ENCODE results near the gene SLF2. TPM values are rescaled to one million over a fixed set of nuclear protein-coding genes. Genes with fewer than 3 reads are reported as not detected.

The SLF2 gene
- total RNA-seq, 4 donors from 2014 or later, result 9.2 to 23.0 (median 20.1) TPM

DNA sequence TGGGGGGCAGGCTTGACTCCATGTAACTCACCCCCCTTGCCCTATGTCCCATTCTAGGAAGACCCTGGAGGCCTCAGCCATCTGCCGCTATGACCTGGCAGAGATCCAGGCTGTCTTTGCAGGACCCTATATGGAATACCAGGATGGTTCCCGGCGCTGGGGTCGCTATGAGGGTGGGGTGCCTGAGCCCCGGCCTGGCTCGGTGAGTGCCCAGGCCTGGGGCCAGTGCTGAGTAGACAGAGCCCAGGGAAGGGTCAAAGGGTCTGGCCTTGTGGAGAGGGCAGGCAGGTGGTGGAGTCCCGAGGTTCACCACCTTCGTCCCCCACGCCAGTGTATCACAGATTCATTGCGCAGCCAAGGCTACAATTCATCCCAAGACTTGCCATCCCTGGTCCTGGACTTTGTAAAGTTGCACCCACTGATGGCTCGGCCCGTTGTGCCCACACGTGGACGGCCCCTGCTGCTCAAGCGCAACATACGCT is 67.1 kb downstream of the SLF2 start:
- H3K9me3 ChIP-seq, result no peaks in the 10 kb centered on the region
- no peak for TF ChIP-seq POLR2A (IDR thresholded peaks at IDR 0.05)
- TF ChIP-seq, protein P1, sequence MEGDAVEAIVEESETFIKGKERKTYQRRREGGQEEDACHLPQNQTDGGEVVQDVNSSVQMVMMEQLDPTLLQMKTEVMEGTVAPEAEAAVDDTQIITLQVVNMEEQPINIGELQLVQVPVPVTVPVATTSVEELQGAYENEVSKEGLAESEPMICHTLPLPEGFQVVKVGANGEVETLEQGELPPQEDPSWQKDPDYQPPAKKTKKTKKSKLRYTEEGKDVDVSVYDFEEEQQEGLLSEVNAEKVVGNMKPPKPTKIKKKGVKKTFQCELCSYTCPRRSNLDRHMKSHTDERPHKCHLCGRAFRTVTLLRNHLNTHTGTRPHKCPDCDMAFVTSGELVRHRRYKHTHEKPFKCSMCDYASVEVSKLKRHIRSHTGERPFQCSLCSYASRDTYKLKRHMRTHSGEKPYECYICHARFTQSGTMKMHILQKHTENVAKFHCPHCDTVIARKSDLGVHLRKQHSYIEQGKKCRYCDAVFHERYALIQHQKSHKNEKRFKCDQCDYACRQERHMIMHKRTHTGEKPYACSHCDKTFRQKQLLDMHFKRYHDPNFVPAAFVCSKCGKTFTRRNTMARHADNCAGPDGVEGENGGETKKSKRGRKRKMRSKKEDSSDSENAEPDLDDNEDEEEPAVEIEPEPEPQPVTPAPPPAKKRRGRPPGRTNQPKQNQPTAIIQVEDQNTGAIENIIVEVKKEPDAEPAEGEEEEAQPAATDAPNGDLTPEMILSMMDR (IDR thresholded peaks at IDR 0.05 in 4 of 5, conservative IDR thresholded peaks at IDR 0.05 in 1 of 5), result no peak
- H3K4me1 ChIP-seq, result no peaks in the 10 kb centered on the region
- H3K27me3 ChIP-seq, result no peaks in the 10 kb centered on the region
- intact Hi-C loops (cut with DNase I; ENCODE audit: low total_unique reads), result no loop called here
- H3K27ac ChIP-seq, result no peak overlapping the region
- peaks cover 0 to 22% of the 10 kb centered on the region in 2 donors for H3K36me3 ChIP-seq
- no peak overlapping the region for H3K4me3 ChIP-seq
- peak in 1 of 2 donors; percentile 8 for DNase-seq
- in situ Hi-C loops (cut with MboI; ENCODE audit: low sequenced_read_pairs in 4 of 4), result no loop called here
- no peak for ATAC-seq

DNA sequence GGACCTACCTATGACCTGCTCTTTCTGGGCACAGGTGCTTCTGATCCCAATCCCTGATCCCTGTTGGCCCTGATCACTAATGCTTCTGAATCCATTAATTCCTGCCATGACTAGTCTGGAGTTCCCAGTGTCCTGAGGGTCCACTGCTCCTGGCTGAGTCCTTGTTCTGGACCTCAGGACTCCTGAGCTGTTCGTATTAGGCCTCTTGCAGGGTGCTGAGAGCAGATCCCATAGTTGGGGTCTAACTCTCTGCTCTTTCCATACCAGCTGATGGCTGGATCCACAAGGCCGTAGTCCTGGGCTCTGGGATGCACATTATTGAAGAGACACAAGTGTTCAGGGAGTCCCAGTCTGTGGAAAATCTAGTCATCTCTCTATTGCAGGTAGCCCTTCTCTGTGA is 67.5 kb downstream of the SLF2 start:
- no peaks in the 10 kb centered on the region for H3K9me3 ChIP-seq
- peaks cover 0 to 1% of the 10 kb centered on the region in 2 donors for H3K4me1 ChIP-seq
- intact Hi-C loops (cut with DNase I; ENCODE audit: low total_unique reads), result no loop called here
- H3K4me3 ChIP-seq, result no peak overlapping the region
- ATAC-seq, result no peak
- DNase-seq, result peak in 1 of 2 donors; percentile 1
- in situ Hi-C loops (cut with MboI; ENCODE audit: low sequenced_read_pairs in 4 of 4), result no loop called here
- TF ChIP-seq, protein P1 (IDR thresholded peaks at IDR 0.05 in 4 of 5, conservative IDR thresholded peaks at IDR 0.05 in 1 of 5), result no peak
- TF ChIP-seq POLR2A (IDR thresholded peaks at IDR 0.05), result no peak
- H3K27ac ChIP-seq, result no peak overlapping the region
- no peaks in the 10 kb centered on the region for H3K27me3 ChIP-seq
- peaks cover 0 to 23% of the 10 kb centered on the region in 2 donors for H3K36me3 ChIP-seq

DNA sequence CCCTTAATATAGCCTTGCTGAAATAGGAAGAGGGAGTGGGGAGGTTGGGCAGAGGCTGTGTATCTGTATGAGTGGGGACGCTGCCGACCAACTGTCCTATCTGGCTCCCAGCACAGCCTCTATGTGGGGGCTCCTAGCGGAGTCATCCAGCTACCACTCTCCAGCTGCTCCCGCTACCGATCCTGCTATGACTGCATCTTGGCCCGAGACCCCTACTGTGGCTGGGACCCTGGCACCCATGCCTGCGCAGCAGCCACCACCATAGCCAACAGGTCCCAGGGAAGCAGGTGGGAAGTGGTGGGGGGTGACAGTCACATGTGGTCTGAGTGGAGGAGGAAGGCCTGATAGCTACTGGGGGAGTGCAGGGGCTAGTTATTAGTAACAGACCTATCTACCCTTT is 67.9 kb downstream of the SLF2 start:
- Histone ChIP-seq H3K4me1 (peaks cover 3 to 5% of the 10 kb centered on the region in 2 donors), H3K4me3 (no peak overlapping the region)
- intact Hi-C loops (cut with DNase I; ENCODE audit: low total_unique reads), result no loop called here

DNA sequence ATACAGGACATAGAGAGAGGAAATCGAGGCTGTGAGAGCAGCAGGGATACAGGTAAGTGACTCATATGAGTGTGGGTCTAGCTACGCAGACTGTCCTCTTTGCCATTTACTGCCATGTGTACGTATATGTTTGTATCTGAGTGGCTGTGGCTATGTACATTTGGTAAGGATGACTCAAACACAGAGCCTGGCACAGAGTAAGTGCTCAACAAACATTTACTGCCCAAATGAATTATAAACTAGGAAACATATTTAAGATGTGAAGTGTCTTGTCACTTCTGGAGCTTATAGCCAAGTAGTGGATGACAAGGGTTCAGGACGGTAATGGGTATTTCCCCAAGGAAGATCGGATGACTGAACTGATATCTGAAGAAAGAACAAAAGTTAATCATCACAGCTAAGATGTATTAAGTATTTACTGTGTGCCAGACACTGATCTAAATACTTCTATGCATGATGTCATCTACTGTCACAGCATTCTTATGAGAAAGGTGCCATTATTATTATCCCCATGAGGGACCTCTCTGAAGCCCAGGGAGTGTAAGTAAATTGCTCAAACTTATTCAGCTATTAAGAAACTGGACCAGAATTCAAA is 68.5 kb downstream of the SLF2 start:
- peaks cover 8 to 11% of the 10 kb centered on the region in 2 donors for H3K4me1 ChIP-seq
- TF ChIP-seq, protein P1 (IDR thresholded peaks at IDR 0.05 in 4 of 5, conservative IDR thresholded peaks at IDR 0.05 in 1 of 5), result no peak
- TF ChIP-seq POLR2A (IDR thresholded peaks at IDR 0.05), result no peak
- peaks cover 0 to 33% of the 10 kb centered on the region in 2 donors for H3K36me3 ChIP-seq
- H3K4me3 ChIP-seq, result no peak overlapping the region
- no peak for ATAC-seq
- no peaks in the 10 kb centered on the region for H3K9me3 ChIP-seq
- intact Hi-C loops (cut with DNase I; ENCODE audit: low total_unique reads) (no loop called here), in situ Hi-C loops (cut with MboI; ENCODE audit: low sequenced_read_pairs in 4 of 4) (no loop called here)
- DNase-seq, result no peak
- H3K27me3 ChIP-seq, result no peaks in the 10 kb centered on the region
- H3K27ac ChIP-seq, result no peak overlapping the region

More for the DNA sequence above, 67.9 kb downstream of the SLF2 start:
- no peaks in the 10 kb centered on the region for H3K27me3 ChIP-seq
- ATAC-seq (no peak), DNase-seq (no peak)
- TF ChIP-seq, protein P1 (IDR thresholded peaks at IDR 0.05 in 4 of 5, conservative IDR thresholded peaks at IDR 0.05 in 1 of 5), result no peak
- no peak for TF ChIP-seq POLR2A (IDR thresholded peaks at IDR 0.05)
- H3K36me3 ChIP-seq, result peaks cover 0 to 27% of the 10 kb centered on the region in 2 donors
- no peak overlapping the region for H3K27ac ChIP-seq
- in situ Hi-C loops (cut with MboI; ENCODE audit: low sequenced_read_pairs in 4 of 4), result no loop called here
- no peaks in the 10 kb centered on the region for H3K9me3 ChIP-seq
